GM12872 (cell line): ENCODE measurements around the gene PHLDB1.

Experiments used
- TF ChIP-seq, protein P1 (sequence below): IDR thresholded peaks from 3 replicates; pipeline ENCODE4 v1.5.1; 2011; ENCODE audit warnings: low read depth, mild to moderate bottlenecking, low read length, moderate library complexity; ENCODE audit not compliant: insufficient read depth

Gene PHLDB1

GRCh38 chr11:118607401-118608359 lies at the start of gene PHLDB1:
TSS of gene PHLDB1 (plus strand) at chr11:118607615. CDS start at chr11:118613837, 6,222 bp downstream.
- TF ChIP-seq, protein P1, sequence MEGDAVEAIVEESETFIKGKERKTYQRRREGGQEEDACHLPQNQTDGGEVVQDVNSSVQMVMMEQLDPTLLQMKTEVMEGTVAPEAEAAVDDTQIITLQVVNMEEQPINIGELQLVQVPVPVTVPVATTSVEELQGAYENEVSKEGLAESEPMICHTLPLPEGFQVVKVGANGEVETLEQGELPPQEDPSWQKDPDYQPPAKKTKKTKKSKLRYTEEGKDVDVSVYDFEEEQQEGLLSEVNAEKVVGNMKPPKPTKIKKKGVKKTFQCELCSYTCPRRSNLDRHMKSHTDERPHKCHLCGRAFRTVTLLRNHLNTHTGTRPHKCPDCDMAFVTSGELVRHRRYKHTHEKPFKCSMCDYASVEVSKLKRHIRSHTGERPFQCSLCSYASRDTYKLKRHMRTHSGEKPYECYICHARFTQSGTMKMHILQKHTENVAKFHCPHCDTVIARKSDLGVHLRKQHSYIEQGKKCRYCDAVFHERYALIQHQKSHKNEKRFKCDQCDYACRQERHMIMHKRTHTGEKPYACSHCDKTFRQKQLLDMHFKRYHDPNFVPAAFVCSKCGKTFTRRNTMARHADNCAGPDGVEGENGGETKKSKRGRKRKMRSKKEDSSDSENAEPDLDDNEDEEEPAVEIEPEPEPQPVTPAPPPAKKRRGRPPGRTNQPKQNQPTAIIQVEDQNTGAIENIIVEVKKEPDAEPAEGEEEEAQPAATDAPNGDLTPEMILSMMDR = peak; percentile 56

DNA sequence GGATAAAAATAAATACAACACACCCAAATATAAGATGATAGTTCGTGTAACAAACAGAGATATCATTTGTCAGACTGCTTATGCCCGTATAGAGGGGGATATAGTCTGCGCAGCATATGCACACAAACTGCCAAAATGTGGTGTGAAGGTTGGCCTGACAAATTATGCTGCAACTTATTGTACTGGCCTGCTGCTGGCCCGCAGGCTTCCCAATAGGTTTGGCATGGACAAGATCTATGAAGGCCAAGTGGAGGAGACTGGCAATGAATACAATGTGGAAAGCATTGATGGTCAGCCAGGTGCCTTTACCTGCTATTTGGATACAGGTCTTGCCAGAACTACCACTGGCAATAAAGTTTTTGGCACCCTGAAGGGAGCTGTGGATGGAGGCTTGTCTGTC lies 46.6 kb upstream of the PHLDB1 start:
- TF ChIP-seq, protein P1 = no peak

DNA sequence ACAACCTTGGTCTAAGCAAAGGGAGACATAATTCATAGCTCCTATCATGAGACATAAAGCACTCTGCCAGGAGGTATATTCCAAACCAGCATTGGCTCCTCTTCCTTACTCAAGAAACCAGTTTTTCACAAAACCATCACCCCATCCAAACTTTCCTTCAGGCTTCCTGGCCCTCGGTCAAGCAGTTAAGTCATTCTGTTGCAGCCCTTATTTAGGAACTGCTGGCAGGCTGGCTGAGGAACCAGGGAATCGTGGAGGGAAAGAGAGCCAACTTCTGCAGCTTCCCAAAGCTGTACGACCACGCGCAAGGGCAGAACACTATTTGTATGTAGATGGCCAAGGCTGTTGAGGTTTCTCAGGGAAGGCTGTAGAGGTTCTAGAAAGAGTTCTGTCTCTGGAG lies 42.4 kb upstream of the PHLDB1 start:
- TF ChIP-seq, protein P1 = no peak

DNA sequence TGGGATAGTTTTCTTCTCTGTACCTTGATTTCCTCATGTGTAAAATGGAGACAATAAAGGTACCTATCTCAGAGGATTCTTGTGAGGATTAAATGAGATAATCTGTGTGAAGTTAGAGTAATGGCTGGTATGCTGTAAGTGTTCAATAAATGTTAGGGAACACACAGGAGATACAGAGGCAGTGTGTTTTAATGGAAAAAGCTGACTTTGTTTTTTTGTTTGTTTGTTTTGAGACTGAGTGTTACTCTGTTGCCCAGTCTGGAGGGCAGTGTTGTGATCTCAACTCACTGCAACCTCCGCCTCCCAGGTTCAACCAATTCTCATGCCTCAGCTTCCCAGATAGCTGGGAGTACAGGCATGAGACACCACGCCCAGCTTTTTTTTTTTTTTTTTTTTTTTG lies 37.7 kb upstream of the PHLDB1 start:
- TF ChIP-seq, protein P1 = no peak

- TF ChIP-seq, protein P1 = no peak
Observed at GRCh38 chr11:118570787-118571186, 36.6 kb upstream of the PHLDB1 start.

GRCh38 chr11:118572061-118572980 lies 35.1 kb upstream of the PHLDB1 start, which contains the start of gene ARCN1:
TSS of gene ARCN1 (plus strand) at chr11:118572409. CDS start at chr11:118572548, 139 bp downstream.
- TF ChIP-seq, protein P1 = no peak
